HUES48 (cell line): Measurements from ENCODE around the gene R3HDM4.
"Not testable (repeated sequence)": the region's sequence is repeated elsewhere in the genome, so short reads cannot be mapped to it uniquely, and the experiment has no call there.

Experiments
- H3K27ac ChIP-seq: one replicate; pipeline ENCODE4 v1.7.0; 2013; ENCODE audit warnings: low read depth, low read length, inconsistent platforms
- H3K27me3 ChIP-seq: 2 replicates; pipeline ENCODE4 v1.6.1; 2013; ENCODE audit warnings: mild to moderate bottlenecking, low read length; ENCODE audit not compliant: control insufficient read depth, insufficient read depth
- H3K36me3 ChIP-seq: 2 replicates; pipeline ENCODE4 v1.6.1; 2013; ENCODE audit warnings: low read length; ENCODE audit not compliant: control insufficient read depth, insufficient read depth
- H3K4me1 ChIP-seq: 2 replicates; pipeline ENCODE4 v1.6.1; 2013; ENCODE audit warnings: mild to moderate bottlenecking, low read length; ENCODE audit not compliant: control insufficient read depth, insufficient read depth
- H3K4me3 ChIP-seq: 2 replicates; pipeline ENCODE4 v1.5.1; 2013; ENCODE audit warnings: mild to moderate bottlenecking, low read depth, low read length
- H3K9ac ChIP-seq: 2 replicates; pipeline ENCODE4 v1.6.1; 2013; ENCODE audit warnings: mild to moderate bottlenecking, low read depth, low read length, moderate library complexity
- H3K9me3 ChIP-seq: 2 replicates; pipeline ENCODE4 v1.6.1; 2013; ENCODE audit warnings: low read length; ENCODE audit not compliant: control insufficient read depth, insufficient read depth

R3HDM4 gene

DNA sequence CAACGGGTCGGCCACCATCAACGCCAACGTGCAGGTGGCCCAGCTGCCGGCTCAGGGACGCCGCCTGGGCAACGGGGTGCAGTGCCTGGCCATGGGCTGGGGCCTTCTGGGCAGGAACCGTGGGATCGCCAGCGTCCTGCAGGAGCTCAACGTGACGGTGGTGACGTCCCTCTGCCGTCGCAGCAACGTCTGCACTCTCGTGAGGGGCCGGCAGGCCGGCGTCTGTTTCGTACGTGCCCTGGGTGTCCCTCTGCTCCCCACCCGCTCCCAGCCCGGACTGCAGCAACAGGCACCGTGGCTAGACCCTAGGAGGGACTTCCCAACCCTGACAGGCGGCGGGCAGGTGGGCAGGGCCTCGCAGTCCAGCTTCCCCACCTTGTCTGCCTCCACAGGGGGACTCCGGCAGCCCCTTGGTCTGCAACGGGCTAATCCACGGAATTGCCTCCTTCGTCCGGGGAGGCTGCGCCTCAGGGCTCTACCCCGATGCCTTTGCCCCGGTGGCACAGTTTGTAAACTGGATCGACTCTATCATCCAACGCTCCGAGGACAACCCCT, 57.4 kb downstream of the R3HDM4 start:
- no peaks in the 10 kb centered on the region for H3K4me1 ChIP-seq
- no peaks in the 10 kb centered on the region for H3K9me3 ChIP-seq
- no peak overlapping the region for H3K9ac ChIP-seq
- no peaks in the 10 kb centered on the region for H3K36me3 ChIP-seq
- H3K27me3 ChIP-seq, result peaks cover 15% of the 10 kb centered on the region
- H3K4me3 ChIP-seq, result no peak overlapping the region
- H3K27ac ChIP-seq, result no peak overlapping the region

DNA sequence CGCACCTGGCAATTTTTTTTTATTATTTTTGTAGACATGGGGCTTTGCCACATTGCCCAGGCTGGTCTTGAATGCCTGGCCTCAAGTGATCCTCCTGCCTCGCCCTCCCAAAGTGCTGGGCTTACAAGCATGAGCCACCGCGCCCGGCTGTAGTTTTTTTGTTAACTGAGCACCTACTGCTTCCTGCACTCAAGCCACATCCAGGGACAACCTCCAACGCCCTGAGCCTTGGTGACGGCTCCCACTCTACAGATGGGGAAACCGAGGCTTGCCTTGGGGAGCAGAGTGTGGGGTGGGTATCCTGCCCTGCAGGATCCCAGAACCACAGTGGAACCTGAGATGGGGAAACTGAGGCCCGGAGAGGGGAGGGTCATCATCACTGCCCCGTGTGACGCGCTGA, 57.9 kb downstream of the R3HDM4 start:
- Histone ChIP-seq H3K27ac (no peak overlapping the region), H3K27me3 (peaks cover 11% of the 10 kb centered on the region), H3K4me3 (no peak overlapping the region), H3K9ac (no peak overlapping the region), H3K4me1 (no peaks in the 10 kb centered on the region), H3K9me3 (no peaks in the 10 kb centered on the region), H3K36me3 (no peaks in the 10 kb centered on the region)

DNA sequence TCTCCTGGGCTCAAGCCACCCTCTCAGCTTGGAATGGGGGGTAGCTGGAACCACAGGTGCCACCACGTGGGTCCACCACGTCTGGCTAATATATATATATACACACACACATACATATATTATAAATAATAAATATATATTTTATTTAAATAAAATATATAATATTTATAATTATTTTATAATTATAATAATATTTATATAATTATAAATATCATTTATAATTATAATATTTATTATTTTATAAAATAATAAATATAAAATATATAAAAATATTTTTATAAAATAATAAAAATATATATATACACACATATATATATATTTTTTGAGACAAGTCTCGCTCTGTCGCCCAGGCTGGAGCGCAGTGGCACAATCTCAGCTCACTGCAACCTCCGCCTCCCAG, 58.5 kb downstream of the R3HDM4 start:
- H3K4me3 ChIP-seq, result no peak overlapping the region
- H3K9me3 ChIP-seq, result no peaks in the 10 kb centered on the region
- H3K27ac ChIP-seq, result no peak overlapping the region
- no peaks in the 10 kb centered on the region for H3K4me1 ChIP-seq
- no peak overlapping the region for H3K9ac ChIP-seq
- no peaks in the 10 kb centered on the region for H3K36me3 ChIP-seq
- H3K27me3 ChIP-seq, result peaks cover 5% of the 10 kb centered on the region

DNA sequence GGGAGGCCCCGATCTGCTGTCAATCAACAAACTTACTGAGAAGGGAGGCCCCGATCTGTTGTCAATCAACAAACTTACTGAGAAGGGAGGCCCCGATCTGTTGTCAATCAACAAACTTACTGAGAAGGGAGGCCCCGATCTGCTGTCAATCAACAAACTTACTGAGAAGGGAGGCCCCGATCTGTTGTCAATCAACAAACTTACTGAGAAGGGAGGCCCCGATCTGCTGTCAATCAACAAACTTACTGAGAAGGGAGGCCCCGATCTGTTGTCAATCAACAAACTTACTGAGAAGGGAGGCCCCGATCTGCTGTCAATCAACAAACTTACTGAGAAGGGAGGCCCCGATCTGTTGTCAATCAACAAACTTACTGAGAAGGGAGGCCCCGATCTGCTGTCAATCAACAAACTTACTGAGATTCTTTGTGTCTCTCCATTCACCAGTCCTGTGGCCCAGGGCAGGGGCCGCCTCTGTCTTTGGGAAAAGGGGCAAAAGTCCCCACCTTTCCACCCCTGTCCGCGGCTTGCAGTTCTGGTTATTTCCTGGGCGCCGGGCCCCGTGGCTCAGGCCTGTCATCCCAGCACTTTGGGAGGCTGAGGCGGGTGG, 59.3 kb downstream of the R3HDM4 start:
- not testable (repeated sequence) for H3K9ac ChIP-seq, H3K27me3 ChIP-seq

DNA sequence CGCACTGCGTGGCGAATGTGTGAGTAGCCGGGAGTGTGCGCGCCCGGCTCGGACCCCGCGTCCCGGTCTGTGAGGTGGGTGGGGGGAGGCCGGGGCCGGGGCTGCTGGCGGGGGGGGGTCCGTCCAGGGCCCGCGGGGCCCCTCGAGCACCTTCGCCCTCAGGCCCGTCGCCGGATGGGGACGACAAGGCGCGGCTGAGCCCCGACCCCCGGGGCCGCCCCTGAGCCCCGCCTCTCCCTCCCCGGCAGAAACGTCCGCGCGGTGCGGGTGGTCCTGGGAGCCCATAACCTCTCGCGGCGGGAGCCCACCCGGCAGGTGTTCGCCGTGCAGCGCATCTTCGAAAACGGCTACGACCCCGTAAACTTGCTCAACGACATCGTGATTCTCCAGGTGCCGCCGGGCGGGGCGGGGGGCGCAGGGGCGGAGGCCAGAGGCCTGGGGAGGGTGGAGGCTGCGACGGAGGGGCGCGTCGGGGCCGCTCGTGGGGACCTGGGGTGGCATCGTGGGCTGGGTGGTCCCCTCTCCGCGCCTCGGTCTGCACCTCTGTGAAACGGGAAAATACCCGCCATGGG, 59.9 kb downstream of the R3HDM4 start:
- Histone ChIP-seq H3K36me3 (no peaks in the 10 kb centered on the region), H3K9ac (no peak overlapping the region), H3K27ac (no peak overlapping the region), H3K4me1 (no peaks in the 10 kb centered on the region), H3K27me3 (no peaks in the 10 kb centered on the region), H3K4me3 (no peak overlapping the region), H3K9me3 (no peaks in the 10 kb centered on the region)

More for the DNA sequence above, 59.3 kb downstream of the R3HDM4 start:
- not testable (repeated sequence) for H3K36me3 ChIP-seq, H3K4me3 ChIP-seq, H3K9me3 ChIP-seq, H3K4me1 ChIP-seq, H3K27ac ChIP-seq

DNA sequence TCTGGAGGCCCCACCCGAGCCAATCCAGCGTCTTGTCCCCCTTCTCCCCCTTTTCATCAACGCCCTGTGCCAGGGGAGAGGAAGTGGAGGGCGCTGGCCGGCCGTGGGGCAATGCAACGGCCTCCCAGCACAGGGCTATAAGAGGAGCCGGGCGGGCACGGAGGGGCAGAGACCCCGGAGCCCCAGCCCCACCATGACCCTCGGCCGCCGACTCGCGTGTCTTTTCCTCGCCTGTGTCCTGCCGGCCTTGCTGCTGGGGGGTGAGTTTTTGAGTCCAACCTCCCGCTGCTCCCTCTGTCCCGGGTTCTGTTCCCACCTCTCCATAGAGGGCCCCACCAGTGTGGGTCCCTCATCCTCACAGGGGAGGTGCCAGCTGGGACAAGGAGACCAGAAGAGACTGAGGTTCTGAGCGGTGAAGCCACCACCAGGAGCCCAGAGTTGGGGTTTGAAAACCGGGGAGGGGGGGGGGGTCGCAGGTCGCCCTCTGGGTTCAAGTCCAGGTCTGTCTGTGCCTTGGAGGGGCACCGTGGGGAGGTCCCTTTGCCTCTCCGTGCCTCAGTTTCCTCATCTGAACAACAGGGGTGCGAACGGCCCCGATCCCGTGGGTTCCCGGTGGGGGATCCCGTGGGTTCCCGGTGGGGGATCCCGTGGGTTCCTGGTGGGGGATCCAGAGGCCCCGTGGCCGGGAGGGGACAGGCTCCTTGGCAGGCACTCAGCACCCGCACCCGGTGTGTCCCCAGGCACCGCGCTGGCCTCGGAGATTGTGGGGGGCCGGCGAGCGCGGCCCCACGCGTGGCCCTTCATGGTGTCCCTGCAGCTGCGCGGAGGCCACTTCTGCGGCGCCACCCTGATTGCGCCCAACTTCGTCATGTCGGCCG, 60.6 kb downstream of the R3HDM4 start, which contains the start of gene ELANE:
Gene ELANE, plus strand, starts transcription at position 168 of the 878 bp plus-strand sequence. Its CDS starts 26 bp downstream, at position 194.
- no peak within 1 kb of the TSS for H3K27ac ChIP-seq
- no peaks in the 10 kb centered on the region for H3K9me3 ChIP-seq
- no peak within 1 kb of the TSS for H3K9ac ChIP-seq
- H3K27me3 ChIP-seq, result no peaks in the 10 kb centered on the region
- H3K36me3 ChIP-seq, result no peaks in the 10 kb centered on the region
- no peak within 1 kb of the TSS for H3K4me3 ChIP-seq
- no peaks in the 10 kb centered on the region for H3K4me1 ChIP-seq

DNA sequence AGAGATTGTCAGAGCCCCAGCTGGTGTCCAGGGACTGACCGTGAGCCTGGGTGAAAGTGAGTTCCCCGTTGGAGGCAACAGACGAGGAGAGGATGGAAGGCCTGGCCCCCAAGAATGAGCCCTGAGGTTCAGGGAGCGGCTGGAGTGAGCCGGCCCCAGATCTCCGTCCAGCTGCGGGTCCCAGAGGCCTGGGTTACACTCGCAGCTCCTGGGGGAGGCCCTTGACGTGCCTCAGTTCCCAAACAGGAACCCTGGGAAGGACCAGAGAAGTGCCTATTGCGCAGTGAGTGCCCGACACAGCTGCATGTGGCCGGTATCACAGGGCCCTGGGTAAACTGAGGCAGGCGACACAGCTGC, 62.1 kb downstream of the R3HDM4 start:
- no peaks in the 10 kb centered on the region for H3K27me3 ChIP-seq
- H3K36me3 ChIP-seq, result no peaks in the 10 kb centered on the region
- H3K9me3 ChIP-seq, result no peaks in the 10 kb centered on the region
- H3K27ac ChIP-seq, result no peak overlapping the region
- H3K9ac ChIP-seq, result no peak overlapping the region
- no peaks in the 10 kb centered on the region for H3K4me1 ChIP-seq
- no peak overlapping the region for H3K4me3 ChIP-seq

DNA sequence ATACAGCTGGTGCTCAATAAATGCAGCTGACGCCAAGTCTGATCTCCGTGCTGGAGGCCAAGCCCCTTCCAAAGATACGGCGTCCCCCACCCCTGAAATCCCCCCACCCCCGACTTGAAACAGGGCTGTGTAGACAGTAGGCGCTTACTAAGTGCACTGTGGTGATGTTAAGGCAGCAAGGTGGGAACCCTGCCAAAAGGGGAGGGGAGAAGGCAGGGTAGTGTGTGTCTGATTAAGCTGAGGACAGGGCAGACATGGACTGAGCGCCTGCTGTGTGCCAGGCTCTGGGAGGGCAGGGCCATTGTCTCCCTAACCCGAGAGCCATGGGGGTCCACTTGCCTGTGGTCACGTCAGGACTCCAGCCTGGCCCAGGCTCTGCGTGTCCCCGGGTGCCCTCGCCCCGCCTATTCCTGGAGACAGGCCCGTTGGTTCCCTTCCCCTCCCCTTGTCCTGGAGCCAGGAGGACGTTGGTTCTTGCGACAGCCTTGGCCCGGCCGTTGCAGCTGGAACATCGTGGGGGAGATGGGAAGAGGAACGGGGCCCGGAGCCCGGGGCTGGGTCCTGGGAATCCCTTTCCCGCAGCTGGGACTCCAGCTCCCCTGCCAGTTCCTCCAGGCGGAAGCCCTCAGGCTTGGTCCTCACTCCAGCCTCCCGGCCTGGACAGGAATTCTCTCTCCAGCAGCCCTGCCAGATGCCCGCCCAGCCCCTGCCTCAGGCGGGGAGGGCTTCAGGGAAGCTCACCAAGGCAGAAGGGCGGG, 62.6 kb downstream of the R3HDM4 start:
- no peak overlapping the region for H3K4me3 ChIP-seq
- H3K36me3 ChIP-seq, result no peaks in the 10 kb centered on the region
- no peaks in the 10 kb centered on the region for H3K9me3 ChIP-seq
- H3K27me3 ChIP-seq, result no peaks in the 10 kb centered on the region
- no peaks in the 10 kb centered on the region for H3K4me1 ChIP-seq
- H3K9ac ChIP-seq, result no peak overlapping the region
- H3K27ac ChIP-seq, result no peak overlapping the region

DNA sequence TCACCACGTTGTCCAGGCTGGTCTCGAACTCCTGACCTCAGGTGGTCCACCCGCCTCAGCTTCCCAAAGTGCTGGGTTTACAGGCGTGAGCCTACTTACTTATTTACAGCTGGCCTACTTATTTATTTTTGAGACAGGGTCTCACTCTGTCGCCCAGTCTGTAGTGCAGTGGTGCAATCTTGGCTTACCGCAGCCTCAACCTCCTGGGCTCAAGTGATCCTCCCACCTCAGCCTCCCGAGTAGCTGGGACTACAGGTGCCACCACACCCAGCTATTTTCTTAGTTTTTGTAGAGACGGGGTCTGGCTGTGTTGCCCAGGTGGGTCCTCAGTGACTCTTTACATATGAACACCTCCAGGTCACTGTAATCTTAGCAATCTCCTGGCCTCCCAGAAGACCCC, 63.8 kb downstream of the R3HDM4 start:
- H3K9me3 ChIP-seq, H3K27ac ChIP-seq, H3K36me3 ChIP-seq, H3K4me1 ChIP-seq, H3K4me3 ChIP-seq, H3K27me3 ChIP-seq, H3K9ac ChIP-seq: not testable (repeated sequence)

DNA sequence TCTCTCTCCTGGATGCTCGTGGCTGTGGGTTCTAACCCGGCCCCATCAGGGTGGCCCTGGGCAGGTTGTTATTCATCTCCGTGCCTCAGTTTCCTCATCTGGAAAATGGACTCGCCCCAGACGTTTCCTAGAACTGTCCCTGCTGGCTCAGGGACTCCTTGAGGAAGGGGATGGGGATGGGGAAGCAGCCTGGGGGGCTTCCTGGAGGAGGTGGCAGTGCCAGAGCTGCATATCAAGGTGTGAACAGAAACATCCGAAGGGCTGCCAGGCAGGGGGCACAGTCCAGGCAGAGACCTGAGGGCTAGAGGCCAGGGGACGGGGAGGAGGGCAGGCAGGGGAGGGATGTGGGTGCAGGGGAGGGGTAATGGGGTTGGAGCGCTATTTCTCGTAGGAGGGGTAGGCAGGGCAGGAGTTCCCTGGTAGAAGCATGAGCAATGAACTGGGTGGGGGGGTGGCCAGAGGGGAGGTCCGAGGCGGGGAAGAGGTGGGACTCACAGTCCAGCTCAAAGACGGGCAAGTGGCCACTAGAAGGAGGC, 64.6 kb downstream of the R3HDM4 start:
- Histone ChIP-seq H3K27ac (no peak overlapping the region), H3K27me3 (peaks cover 5% of the 10 kb centered on the region), H3K9me3 (no peaks in the 10 kb centered on the region), H3K9ac (no peak overlapping the region), H3K36me3 (no peaks in the 10 kb centered on the region), H3K4me3 (no peak overlapping the region), H3K4me1 (no peaks in the 10 kb centered on the region)
